NCI-H446 (cell line): ENCODE results near the gene PTTG1.

Source experiments
- DNase-seq, 2 experiments: peaks; one replicate each; lab custom pipeline; 2025; lab: John Stamatoyannopoulos, UW

PTTG1 gene

GRCh38 chr5:160421625-160422258, at the start of gene PTTG1:
TSS of gene PTTG1 (plus strand) at chr5:160421855. CDS start at chr5:160422313, 458 bp downstream.
- peak; percentile 89 to 97 for DNase-seq

DNA sequence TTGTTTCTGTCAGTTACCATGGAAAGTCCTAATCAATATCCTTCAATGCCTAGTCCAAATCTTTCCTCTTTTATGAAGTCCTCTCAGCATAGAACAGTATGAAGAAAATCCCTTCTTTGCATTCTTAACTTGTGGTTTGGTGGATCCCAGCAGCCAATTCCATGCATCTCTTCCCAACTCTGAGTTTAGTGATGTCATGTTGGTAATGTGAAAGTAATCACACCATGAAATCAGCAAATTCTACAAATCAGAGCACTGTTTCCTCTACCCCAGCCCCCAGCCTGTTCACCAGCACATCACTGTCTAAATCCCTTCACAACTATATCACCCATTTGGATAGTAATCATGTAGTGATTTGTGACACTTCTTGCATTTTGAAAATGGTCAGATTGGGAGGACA, 46.5 kb upstream of the PTTG1 start:
- no peak for DNase-seq

- DNase-seq = no peak
Measured at GRCh38 chr5:160375701-160376100, 46.0 kb upstream of the PTTG1 start.

DNA sequence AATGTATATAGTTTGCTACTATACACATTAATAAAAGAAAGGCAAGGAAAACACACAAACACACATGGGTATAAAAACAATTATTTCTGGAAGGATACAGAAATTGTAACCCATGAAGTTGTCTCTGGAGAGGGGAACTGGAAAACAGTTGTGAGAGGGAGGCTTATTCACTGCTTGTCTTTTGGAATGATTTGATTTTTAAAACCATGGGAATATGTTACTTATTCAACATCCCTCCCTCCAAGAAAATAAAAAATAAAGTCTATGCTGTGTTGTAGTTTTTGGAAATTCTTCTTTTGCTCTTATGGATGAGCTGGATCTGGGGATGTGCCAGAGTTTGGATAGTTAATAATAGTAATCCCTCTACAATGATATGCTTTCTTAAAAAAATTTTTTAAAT, 45.2 kb upstream of the PTTG1 start:
- no peak for DNase-seq

GRCh38 chr5:160377651-160378050, 44.0 kb upstream of the PTTG1 start:
- no peak for DNase-seq

- DNase-seq = no peak
Measured at GRCh38 chr5:160378330-160378729, 43.3 kb upstream of the PTTG1 start.

- DNase-seq = no peak
Measured at GRCh38 chr5:160379511-160379910, 42.1 kb upstream of the PTTG1 start.

GRCh38 chr5:160380041-160380440, 41.6 kb upstream of the PTTG1 start:
- no peak for DNase-seq

DNA sequence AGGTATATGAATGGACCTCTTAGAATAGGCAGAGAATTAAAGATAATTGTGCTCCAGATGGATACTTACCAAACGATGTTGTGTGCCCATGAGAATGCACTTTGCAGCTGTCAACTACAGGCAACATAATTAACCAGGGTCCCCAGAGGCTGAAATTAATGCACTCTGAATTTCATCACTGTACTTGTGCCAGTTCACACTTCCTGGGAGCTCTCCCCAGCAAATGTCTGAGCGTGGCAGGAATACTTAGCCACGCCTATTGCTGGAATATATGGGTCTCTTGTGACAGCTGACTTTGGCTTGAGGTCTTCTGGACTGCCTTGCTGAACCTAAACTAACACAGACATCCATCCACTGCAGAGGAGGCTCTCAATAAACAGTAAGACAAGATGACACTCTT, 39.3 kb upstream of the PTTG1 start:
- DNase-seq = no peak

GRCh38 chr5:160384681-160385080, 37.0 kb upstream of the PTTG1 start:
- DNase-seq = no peak

- no peak for DNase-seq
Measured at GRCh38 chr5:160385496-160385895, 36.2 kb upstream of the PTTG1 start.

DNA sequence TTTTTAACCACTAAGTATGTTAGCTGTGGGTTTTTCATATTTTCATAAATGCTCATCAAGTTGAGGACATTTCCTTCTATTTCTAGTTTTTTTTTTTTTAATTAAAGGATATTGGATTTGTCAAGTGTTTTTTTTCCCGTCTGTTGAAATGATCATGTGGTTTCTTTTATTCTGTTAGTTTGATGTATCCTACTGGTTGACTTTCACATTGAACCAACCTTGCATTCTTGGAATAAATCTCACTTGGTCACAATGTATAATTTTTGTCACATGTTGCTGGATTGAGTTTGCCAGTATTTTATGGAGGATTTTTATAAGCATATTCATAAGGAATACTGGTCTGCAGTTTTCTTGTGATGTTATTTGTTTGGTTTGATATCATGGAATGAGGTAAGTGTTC, 34.2 kb upstream of the PTTG1 start:
- no peak for DNase-seq

DNA sequence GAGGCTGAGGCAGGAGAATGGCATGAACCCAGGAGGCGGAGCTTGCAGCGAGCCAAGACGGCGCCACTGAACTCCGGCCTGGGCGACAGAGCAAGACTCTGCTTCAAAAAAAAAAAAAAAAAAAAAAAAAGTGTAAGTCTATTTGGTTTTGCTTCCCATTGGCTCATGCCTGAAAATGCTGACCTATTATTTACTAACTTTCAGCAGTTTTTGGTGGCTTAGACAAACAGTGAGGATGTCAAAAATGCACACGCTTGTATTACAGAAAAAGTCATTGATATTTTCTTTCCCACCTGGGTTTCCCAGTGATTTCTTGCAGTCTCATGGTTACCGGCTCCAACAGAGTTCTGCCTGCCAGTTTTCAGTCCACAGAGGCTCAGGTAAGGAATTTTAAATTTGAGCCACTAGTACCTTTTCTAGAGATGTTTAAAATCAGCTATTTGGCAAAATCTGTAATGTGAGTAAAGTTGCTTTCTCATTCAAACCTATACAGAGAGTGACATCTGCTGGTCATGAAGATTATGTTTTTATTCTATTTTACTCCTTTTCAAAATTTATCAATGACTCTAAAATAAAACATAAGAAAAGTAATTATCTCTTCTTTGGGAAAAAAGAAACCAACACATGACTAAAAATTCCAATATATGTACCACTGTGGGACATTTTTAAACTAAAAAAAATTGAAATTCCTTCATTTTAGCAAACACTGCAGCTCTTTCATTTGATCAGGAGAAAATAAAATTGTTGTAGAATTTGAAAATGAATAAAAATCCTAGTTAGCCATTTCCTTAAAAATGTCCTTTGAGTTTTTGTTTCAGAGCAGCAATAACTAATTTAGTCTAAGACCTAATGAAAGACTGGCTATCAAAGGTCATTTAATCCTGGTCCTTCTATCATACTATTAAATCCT, 30.6 kb upstream of the PTTG1 start:
- DNase-seq = peak; percentile 18 to 45

- no peak for DNase-seq
Measured at GRCh38 chr5:160395111-160395510, 26.5 kb upstream of the PTTG1 start.

- no peak for DNase-seq
Measured at GRCh38 chr5:160397492-160397891, 24.2 kb upstream of the PTTG1 start.

GRCh38 chr5:160398806-160399205, 22.8 kb upstream of the PTTG1 start:
- DNase-seq = no peak

DNA sequence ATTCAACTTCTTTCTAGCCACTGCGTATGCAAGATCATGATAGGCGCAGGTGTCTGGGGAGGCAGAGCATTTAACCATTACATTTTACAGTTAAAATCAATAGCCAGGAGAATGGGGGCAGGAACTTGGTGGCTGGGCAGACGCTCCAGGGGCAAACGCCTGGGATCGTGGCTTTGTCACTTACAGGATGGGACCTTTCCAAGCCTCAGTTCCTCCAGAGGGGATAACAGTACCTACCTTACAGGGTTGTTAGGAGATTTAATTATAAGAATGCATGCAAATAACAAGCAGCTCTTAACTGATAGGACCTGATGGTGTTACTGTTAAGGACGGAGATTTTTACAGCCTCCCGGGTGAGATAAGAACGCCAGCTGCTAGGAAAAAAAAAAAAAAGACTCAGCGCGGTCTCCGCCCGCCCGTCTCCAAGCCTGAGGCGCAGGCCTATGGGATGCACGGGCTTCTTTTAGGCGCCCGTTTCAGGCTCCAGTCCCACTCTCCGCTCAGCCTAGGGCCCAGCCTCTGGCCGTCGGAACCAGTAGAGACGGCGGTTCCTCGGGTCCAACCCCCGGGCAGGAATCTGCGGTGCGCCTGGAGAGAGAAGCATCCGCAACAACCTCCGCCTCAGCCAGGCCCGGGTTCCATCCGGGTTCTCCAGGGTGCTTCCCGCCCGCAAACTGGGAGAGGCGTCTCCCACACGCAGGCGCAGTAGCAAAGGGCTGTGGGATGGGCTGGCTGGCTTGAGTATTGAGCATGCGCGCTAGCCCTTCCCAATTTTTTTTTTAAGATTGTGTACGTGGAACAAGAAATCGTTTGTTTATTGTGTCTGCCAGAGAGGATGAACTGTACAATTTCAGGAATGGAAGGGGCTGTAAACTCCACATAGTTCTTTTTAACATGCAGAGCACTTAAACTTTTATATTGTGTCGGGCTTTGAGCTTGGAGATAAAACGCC, 22.0 kb upstream of the PTTG1 start, which contains the start of gene FAM200C:
Gene FAM200C (minus strand): TSS at position 653 of the 952 bp plus-strand sequence. CDS start 4,564 bp downstream, outside the sequence.
- peak; percentile 90 to 94 for DNase-seq

DNA sequence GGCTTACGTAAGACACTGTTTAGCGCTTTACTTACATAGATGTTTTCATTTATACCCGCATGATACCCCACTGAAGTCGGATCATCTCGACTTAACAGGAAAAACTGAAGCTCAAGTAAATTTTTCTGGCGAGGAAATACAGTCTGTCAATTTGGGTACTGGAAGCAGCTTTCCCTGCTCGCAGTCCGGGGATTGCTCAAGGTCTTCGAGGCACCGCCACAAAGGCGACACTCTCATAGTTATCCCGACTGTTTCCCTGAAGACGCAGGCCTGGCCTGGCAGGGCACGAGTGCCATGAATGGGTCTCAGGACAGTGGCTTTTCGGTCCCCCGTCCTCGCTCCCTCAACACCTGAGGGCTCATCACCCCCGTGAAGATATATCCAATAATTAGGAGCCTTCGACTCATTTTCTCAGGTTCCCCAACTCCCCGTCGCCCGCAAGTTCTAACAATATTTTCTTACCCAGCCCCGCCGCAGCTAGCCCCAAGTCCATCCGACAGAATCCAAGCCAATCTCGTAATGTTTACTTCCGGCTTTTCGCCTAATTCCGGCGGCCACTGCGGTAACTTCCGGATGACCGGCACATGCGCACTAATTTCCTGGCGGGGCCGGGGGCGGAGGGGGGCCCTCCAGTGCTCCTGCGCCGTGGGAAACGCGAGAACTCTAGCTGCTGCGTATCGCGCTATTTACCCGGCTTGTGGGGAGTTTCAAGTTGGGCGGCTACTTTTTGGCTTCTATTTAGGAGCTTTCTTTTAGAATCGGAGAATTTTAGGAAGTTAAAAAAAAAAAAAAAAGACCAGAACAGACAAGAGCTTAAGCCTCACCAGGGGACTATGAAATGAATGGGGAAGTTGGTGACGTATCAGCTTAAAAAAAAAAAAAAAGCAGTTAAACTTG, 2.8 kb upstream of the PTTG1 start, which contains the start of gene SLU7:
Gene SLU7 (minus strand): TSS at position 521 of the 897 bp plus-strand sequence. CDS start 3,787 bp downstream, outside the sequence.
- peak; percentile 88 to 95 for DNase-seq

DNA sequence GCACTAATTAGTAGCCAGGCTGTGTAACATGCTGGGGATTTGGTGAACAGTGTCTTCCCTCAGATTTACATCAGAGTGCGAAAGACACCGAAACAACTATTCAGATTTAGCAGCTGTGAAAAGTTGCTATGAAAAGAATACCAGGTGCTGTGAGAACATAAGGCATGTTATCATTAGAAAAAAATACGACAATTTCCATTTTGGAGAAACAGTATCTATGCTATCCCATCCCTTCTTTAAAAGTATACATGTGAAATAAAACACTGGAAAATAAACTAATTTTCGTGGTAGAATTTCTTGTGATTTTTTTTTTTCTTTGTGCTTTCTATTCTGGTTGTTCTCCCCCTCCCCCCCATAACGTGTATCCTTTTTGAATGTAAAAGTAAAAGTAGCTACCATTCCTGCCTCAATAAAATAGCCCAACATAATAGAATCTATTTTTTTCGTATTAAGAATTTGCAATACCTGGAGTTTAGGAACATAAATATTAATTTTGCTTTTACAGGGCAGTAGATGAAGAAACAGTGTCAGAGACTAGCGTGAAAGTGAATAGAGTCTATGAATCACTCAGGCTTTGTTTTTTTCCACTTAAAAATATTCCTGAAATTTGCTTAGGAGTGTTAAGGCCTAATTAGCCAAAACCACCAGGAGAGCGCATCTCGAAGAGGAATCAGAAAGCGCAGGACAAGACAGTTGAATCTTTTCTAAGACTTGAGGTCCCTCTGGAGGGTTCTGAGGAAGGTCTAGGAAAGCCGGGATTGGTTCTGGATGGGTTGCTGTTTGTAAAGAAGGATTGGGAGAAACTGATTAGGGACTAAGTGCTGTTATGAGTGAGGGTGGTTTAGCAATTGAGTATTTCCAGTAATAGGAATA, 2.0 kb upstream of the PTTG1 start:
- no peak for DNase-seq

- DNase-seq = no peak
Measured at GRCh38 chr5:160420331-160420610, 1.4 kb upstream of the PTTG1 start.
